GM12878 (cell line): ENCODE results near the gene ATF4.

Experiments
- EP300 ChIP-seq, 2 experiments: fragments of 150-350 bp in 1 of 2; IDR thresholded peaks; 2 replicates each; pipeline ENCODE4 v1.6.1; 2011 to 2012; ENCODE audit warnings: low read depth in 2 of 2, low read length in 2 of 2, borderline replicate concordance in 1 of 2, improper control_type of control experiment in 1 of 2, inconsistent platforms in 1 of 2; ENCODE audit not compliant: control insufficient read depth in 1 of 2
- FOS ChIP-seq: IDR thresholded peaks from 3 replicates; pipeline ENCODE4 v1.6.1; 2011; ENCODE audit warnings: borderline replicate concordance; ENCODE audit not compliant: insufficient read length; ENCODE audit errors: extremely low read depth
- TF ChIP-seq, protein P1 (sequence below), 3 experiments: IDR thresholded peaks in 2 of 3; conservative IDR thresholded peaks in 1 of 3; 2 replicates each; pipeline ENCODE4 v1.5.1; 2011; ENCODE audit warnings: low read depth in 3 of 3, low read length in 3 of 3, mild to moderate bottlenecking in 3 of 3, control low read depth in 2 of 3, moderate library complexity in 2 of 3, inconsistent platforms in 1 of 3, mixed read lengths in 1 of 3; ENCODE audit not compliant: control insufficient read depth in 2 of 3, insufficient read depth in 1 of 3; ENCODE audit errors: extremely low read depth in 1 of 3
- TF ChIP-seq, protein P2 (sequence below): fragments of 450-650 bp; formaldehyde crosslinking; IDR thresholded peaks from 2 replicates; pipeline ENCODE4 v1.4.0; 2022; ENCODE audit warnings: mild to moderate bottlenecking, moderate library complexity

DNA sequence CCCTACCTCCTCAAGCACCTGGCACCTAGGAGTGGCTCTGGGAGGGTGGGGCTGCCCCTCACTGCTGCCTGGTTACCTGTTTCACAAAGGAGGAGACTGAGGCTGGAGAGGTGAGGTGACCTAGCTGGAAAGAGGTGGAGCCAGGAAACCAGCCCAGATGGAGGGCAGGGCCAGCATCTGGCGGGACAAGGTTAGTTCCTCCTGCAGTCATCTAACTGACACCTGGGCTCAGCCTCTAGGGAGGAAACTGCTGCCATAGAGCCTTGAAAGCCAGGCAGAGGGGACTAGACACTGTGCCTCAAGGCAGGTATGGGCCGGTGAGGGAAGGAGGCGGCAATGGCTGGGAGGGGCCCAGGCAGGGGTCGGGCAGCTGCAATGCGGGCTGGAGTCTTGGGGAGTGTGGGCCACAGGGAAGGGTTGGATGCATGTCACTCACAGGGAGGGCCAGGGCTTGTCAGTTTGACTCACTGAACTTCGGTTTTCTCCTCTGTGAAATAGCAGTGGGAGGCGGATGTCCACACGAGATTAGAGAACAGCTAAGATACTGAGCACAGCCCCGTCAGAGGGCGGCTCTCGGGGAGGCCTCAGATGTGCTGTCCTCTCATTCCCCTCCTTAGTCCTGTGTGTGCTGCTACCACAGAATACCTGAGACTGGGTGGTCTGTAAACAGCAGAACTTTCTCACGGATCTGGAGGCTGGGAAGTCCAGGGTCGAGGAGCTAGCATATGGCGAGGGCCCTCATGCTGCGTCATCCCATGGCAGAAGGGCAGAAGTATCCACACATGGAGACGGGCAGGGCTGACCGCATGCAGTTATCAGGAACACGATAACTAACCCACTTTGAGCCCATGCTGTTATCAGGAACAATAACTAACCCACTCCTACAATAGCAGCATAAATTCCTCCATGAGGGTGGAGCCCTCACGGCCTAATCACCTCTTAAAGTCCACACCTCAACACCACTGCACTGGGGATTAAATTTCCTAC is 47.5 kb upstream of the ATF4 start:
- TF ChIP-seq, protein P1, sequence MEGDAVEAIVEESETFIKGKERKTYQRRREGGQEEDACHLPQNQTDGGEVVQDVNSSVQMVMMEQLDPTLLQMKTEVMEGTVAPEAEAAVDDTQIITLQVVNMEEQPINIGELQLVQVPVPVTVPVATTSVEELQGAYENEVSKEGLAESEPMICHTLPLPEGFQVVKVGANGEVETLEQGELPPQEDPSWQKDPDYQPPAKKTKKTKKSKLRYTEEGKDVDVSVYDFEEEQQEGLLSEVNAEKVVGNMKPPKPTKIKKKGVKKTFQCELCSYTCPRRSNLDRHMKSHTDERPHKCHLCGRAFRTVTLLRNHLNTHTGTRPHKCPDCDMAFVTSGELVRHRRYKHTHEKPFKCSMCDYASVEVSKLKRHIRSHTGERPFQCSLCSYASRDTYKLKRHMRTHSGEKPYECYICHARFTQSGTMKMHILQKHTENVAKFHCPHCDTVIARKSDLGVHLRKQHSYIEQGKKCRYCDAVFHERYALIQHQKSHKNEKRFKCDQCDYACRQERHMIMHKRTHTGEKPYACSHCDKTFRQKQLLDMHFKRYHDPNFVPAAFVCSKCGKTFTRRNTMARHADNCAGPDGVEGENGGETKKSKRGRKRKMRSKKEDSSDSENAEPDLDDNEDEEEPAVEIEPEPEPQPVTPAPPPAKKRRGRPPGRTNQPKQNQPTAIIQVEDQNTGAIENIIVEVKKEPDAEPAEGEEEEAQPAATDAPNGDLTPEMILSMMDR (IDR thresholded peaks at IDR 0.05 in 2 of 3, conservative IDR thresholded peaks at IDR 0.05 in 1 of 3; ENCODE audit: control insufficient read depth in 2 of 3, extremely low read depth in 1 of 3, insufficient read depth in 1 of 3, low read depth in 3 of 3, low read length in 3 of 3) = no peak
- TF ChIP-seq FOS (no peak), EP300 (IDR thresholded peaks at IDR 0.05; ENCODE audit: borderline replicate concordance in 1 of 2, control insufficient read depth in 1 of 2, low read depth in 2 of 2, low read length in 2 of 2) (no peak)
- TF ChIP-seq, protein P2, sequence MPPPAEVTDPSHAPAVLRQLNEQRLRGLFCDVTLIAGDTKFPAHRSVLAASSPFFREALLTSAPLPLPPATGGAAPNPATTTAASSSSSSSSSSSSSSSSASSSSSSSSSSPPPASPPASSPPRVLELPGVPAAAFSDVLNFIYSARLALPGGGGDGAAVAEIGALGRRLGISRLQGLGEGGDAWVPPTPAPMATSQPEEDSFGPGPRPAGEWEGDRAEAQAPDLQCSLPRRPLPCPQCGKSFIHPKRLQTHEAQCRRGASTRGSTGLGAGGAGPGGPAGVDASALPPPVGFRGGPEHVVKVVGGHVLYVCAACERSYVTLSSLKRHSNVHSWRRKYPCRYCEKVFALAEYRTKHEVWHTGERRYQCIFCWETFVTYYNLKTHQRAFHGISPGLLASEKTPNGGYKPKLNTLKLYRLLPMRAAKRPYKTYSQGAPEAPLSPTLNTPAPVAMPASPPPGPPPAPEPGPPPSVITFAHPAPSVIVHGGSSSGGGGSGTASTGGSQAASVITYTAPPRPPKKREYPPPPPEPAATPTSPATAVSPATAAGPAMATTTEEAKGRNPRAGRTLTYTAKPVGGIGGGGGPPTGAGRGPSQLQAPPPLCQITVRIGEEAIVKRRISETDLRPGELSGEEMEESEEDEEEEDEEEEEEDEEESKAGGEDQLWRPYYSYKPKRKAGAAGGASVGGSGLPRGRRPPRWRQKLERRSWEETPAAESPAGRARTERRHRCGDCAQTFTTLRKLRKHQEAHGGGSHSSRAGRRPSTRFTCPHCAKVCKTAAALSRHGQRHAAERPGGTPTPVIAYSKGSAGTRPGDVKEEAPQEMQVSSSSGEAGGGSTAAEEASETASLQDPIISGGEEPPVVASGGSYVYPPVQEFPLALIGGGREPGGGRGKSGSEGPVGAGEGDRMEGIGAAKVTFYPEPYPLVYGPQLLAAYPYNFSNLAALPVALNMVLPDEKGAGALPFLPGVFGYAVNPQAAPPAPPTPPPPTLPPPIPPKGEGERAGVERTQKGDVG (CRISPR knock-in tag) = no peak
